ENCODE results near the gene CCDC24. TPM values are rescaled to one million over a fixed set of nuclear protein-coding genes. Genes with fewer than 3 reads are reported as not detected.
A peak's percentile ranks its signal among the peaks of the same experiment; 100 is the strongest.

CCDC24 gene
- total RNA-seq, 2 experiments from 2014 or later, result 0.71 to 1.3 TPM

GRCh38 chr1:43978264-43978550 lies 13.2 kb upstream of the CCDC24 start:
- Mint-ChIP-seq H3K27me3 (no peaks in the 10 kb centered on the region), H3K4me3 (peak overlapping the region; percentile 74), H3K4me1 (peaks cover 53% of the 10 kb centered on the region), H3K36me3 (ENCODE audit: low read depth) (peaks cover 35% of the 10 kb centered on the region), H3K27ac (no peak overlapping the region), H3K9me3 (no peaks in the 10 kb centered on the region)
- CTCF ChIA-PET, result interaction anchor here (1.5 kb wide), 1 partner anchor 44 kb away, joined by 4 read pairs; no protein-coding TSS in a partner anchor
- no peak for DNase-seq
- POLR2A ChIA-PET, result no interaction called here

DNA sequence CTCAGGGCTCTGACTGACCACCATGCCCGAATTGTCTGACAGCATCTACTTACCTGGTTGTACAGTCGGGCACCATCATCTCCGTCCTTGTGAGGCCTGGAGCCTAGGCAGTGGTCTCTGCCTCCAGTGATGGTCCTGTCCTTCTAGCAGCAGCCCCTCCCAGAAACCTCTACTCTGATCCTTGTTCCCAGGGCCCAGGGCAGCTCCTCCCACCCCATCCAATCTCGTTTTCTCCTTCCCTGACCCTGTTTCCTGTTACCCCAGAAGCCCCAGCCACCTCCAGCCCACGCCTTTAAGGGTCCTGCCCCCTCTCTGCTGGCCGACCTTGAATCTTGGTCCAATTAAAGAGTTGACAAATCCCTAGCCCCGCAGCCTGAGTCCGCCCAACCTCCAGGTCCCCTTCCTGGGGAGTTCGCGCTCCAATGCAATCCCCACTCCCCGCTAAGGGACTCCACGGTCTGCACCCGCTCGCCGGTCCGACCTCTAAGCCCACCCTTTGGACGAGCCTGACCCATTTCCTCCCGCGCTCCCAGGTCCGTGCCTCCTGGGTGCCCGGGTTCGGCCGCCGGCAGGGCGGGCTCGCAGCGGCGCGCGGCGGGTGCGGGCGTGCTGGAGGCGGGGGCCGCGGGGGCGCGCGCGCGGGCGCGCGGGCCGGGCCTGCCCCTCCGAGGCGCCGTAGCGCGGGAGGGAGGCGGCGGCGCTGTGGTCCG lies 12.7 kb upstream of the CCDC24 start, which contains the start of gene B4GALT2:
B4GALT2 (plus strand) TSS at position 660 of the 710 bp plus-strand sequence. CDS start 1,951 bp downstream, outside the sequence.
- no peaks in the 10 kb centered on the region for H3K9me3 Mint-ChIP-seq
- DNase-seq, result peak; percentile 32
- H3K4me1 Mint-ChIP-seq, result peaks cover 48% of the 10 kb centered on the region
- H3K27ac Mint-ChIP-seq, result peak within 1 kb of the TSS; percentile 72
- H3K27me3 Mint-ChIP-seq, result no peaks in the 10 kb centered on the region
- peak within 1 kb of the TSS; percentile 80 for H3K4me3 Mint-ChIP-seq
- CTCF ChIA-PET, result interaction anchor here (0.5 to 1.5 kb wide), 2 partner anchors 16 to 44 kb away, joined by 3 to 4 read pairs; no protein-coding TSS in a partner anchor
- POLR2A ChIA-PET, result no interaction called here
- H3K36me3 Mint-ChIP-seq (ENCODE audit: low read depth), result peaks cover 30% of the 10 kb centered on the region

DNA sequence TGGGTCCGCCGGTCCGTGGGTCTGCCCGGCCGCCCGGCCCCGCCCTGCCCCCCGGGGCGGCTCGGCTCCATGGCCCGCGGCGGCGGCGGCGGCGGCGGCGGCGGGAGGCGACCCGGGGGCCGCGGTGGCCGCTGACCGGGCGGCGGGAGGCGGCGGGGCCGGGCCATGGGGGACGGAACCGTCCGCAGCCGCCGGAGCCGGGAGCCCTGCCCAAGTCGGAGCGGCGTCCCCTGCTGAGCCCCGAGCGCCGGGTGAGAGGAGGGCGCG lies 12.2 kb upstream of the CCDC24 start:
- no peak for DNase-seq
- no peaks in the 10 kb centered on the region for H3K27me3 Mint-ChIP-seq
- H3K4me1 Mint-ChIP-seq, result peaks cover 43% of the 10 kb centered on the region
- H3K9me3 Mint-ChIP-seq, result no peaks in the 10 kb centered on the region
- ChIA-PET CTCF (interaction anchor here (1.1 kb wide), 1 partner anchor 30 kb away, joined by 3 read pairs; no protein-coding TSS in a partner anchor), POLR2A (no interaction called here)
- no peak overlapping the region for H3K4me3 Mint-ChIP-seq
- H3K36me3 Mint-ChIP-seq (ENCODE audit: low read depth), result peaks cover 28% of the 10 kb centered on the region
- no peak overlapping the region for H3K27ac Mint-ChIP-seq

- Mint-ChIP-seq H3K36me3 (ENCODE audit: low read depth) (peaks cover 27% of the 10 kb centered on the region), H3K27me3 (no peaks in the 10 kb centered on the region), H3K9me3 (no peaks in the 10 kb centered on the region), H3K27ac (peak overlapping the region; percentile 72), H3K4me3 (peak overlapping the region; percentile 80), H3K4me1 (peaks cover 41% of the 10 kb centered on the region)
- ChIA-PET POLR2A (no interaction called here), CTCF (interaction anchor here (1.1 kb wide), 2 partner anchors 31 to 33 kb away, joined by 3 read pairs; partner anchors contain the start of gene IPO13)
- peak; percentile 25 for DNase-seq
Observed at GRCh38 chr1:43979528-43980254, 11.7 kb upstream of the CCDC24 start.

GRCh38 chr1:43980255-43981134 lies 10.9 kb upstream of the CCDC24 start:
- peak overlapping the region; percentile 63 for H3K27ac Mint-ChIP-seq
- H3K27me3 Mint-ChIP-seq, result no peaks in the 10 kb centered on the region
- ChIA-PET CTCF (interaction anchor here (1.1 kb wide), 2 partner anchors 32 to 33 kb away, joined by 3 read pairs; partner anchors contain the start of gene IPO13), POLR2A (no interaction called here)
- peaks cover 41% of the 10 kb centered on the region for H3K4me1 Mint-ChIP-seq
- DNase-seq, result no peak
- H3K9me3 Mint-ChIP-seq, result no peaks in the 10 kb centered on the region
- H3K36me3 Mint-ChIP-seq (ENCODE audit: low read depth), result peaks cover 27% of the 10 kb centered on the region
- H3K4me3 Mint-ChIP-seq, result peak overlapping the region; percentile 80

DNA sequence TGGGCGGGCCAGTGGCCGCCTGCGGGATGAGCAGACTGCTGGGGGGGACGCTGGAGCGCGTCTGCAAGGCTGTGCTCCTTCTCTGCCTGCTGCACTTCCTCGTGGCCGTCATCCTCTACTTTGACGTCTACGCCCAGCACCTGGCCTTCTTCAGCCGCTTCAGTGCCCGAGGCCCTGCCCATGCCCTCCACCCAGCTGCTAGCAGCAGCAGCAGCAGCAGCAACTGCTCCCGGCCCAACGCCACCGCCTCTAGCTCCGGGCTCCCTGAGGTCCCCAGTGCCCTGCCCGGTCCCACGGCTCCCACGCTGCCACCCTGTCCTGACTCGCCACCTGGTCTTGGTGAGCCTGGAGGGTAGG lies 10.3 kb upstream of the CCDC24 start:
- no peak overlapping the region for H3K27ac Mint-ChIP-seq
- DNase-seq, result no peak
- CTCF ChIA-PET, result no interaction called here
- H3K36me3 Mint-ChIP-seq (ENCODE audit: low read depth), result peaks cover 24% of the 10 kb centered on the region
- no peak overlapping the region for H3K4me3 Mint-ChIP-seq
- H3K4me1 Mint-ChIP-seq, result peaks cover 36% of the 10 kb centered on the region
- POLR2A ChIA-PET, result no interaction called here
- H3K27me3 Mint-ChIP-seq, result no peaks in the 10 kb centered on the region
- no peaks in the 10 kb centered on the region for H3K9me3 Mint-ChIP-seq

- DNase-seq, result no peak
- Mint-ChIP-seq H3K4me1 (peaks cover 31% of the 10 kb centered on the region), H3K4me3 (no peak overlapping the region), H3K27me3 (no peaks in the 10 kb centered on the region), H3K27ac (no peak overlapping the region), H3K9me3 (no peaks in the 10 kb centered on the region), H3K36me3 (ENCODE audit: low read depth) (peaks cover 20% of the 10 kb centered on the region)
- ChIA-PET CTCF (no interaction called here), POLR2A (no interaction called here)
Observed at GRCh38 chr1:43981636-43982035, 9.8 kb upstream of the CCDC24 start.

DNA sequence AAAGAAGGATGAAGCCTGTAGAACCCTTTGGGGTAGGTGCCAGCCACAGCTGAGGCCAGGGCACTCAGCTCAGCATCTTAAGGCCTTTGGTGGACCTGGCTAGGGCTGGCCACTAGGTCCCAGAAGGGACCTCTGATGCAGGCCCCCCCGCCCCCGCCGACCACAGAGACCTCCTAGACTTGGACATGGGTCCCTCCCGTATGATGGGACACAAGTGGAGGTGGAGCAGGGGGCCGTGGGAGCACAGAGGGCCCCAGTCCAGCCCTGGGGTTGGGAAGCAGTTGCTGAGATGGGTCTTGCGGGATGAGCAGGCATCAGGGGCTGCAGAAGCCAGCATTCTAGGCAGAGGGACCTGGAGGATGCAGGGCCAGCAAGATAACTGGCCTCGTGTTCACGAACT lies 9.2 kb upstream of the CCDC24 start:
- DNase-seq, result no peak
- H3K9me3 Mint-ChIP-seq, result no peaks in the 10 kb centered on the region
- H3K4me3 Mint-ChIP-seq, result no peak overlapping the region
- POLR2A ChIA-PET, result no interaction called here
- peaks cover 25% of the 10 kb centered on the region for H3K4me1 Mint-ChIP-seq
- CTCF ChIA-PET, result no interaction called here
- H3K27ac Mint-ChIP-seq, result no peak overlapping the region
- peaks cover 14% of the 10 kb centered on the region for H3K36me3 Mint-ChIP-seq (ENCODE audit: low read depth)
- no peaks in the 10 kb centered on the region for H3K27me3 Mint-ChIP-seq

DNA sequence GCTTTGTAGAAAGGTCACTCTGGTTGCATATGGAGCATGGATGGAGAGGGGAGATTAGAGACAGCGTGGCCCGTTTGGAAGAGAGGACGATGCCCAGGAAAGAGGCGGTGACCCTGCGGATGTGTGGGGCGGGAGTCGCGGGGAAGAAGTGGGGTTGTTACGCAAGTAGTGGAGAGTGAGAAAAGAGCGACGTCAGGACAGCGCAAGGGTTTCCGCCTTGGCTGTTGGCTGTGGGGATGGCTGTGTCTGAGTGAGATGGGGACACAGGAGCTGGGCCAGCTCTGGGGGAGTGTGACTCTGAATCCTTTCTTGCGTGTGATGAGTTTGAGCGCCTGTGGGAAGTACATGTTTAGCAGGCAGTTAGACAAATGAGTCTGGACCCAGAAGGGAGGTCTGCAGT lies 8.6 kb upstream of the CCDC24 start:
- H3K36me3 Mint-ChIP-seq (ENCODE audit: low read depth), result peaks cover 8% of the 10 kb centered on the region
- H3K27ac Mint-ChIP-seq, result no peak overlapping the region
- no peak for DNase-seq
- H3K9me3 Mint-ChIP-seq, result no peaks in the 10 kb centered on the region
- H3K4me1 Mint-ChIP-seq, result peaks cover 20% of the 10 kb centered on the region
- ChIA-PET POLR2A (no interaction called here), CTCF (no interaction called here)
- H3K4me3 Mint-ChIP-seq, result no peak overlapping the region
- no peaks in the 10 kb centered on the region for H3K27me3 Mint-ChIP-seq

DNA sequence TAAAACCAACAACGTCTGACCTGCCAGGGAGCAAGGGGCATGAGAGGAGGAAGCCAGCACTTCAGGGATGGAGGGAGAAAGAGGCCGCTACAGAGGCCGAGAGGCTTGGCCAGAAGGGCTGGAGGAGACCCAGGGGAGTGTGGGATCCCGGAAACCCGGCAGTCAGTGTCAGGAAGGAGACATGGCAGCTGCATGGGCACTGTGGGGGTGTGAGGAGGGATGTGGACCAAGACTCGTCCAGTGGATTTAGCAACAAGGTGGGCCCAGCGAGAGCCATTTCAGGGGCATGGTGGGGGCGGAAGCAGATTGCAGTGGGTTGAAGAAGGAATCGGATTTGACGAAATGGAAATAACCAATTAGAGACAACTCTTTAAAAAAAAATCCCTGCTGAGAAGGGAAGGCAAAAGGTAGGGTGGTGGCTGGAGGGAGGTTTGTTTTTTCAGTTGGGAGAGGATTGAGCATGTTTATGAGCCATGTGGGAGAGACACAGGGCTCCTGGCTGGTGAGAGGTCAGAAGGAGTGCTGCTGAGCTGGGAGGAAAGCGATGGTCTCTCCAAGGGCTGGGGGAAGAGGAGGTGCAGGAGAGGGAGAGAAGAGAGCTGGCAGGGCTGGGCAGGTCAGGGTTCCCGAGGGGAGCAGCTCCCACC lies 8.0 kb upstream of the CCDC24 start:
- Mint-ChIP-seq H3K27ac (no peak overlapping the region), H3K4me3 (no peak overlapping the region), H3K36me3 (ENCODE audit: low read depth) (peaks cover 4% of the 10 kb centered on the region), H3K9me3 (no peaks in the 10 kb centered on the region), H3K27me3 (no peaks in the 10 kb centered on the region), H3K4me1 (peaks cover 15% of the 10 kb centered on the region)
- CTCF ChIA-PET, result no interaction called here
- DNase-seq, result no peak
- POLR2A ChIA-PET, result no interaction called here

DNA sequence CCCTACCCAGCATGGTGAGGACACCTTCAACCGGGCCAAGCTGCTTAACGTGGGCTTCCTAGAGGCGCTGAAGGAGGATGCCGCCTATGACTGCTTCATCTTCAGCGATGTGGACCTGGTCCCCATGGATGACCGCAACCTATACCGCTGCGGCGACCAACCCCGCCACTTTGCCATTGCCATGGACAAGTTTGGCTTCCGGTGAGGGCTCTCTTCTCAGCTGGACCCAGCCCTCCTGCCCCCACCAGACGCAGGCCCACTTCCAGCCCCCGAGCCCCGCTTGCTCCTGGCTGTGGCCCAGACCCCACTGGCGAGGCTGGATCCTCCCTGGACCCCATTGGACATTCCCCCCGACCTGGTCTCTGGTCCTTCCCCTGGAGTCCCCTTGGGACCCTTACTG lies 6.5 kb upstream of the CCDC24 start:
- Mint-ChIP-seq H3K36me3 (ENCODE audit: low read depth) (peaks cover 3% of the 10 kb centered on the region), H3K9me3 (no peaks in the 10 kb centered on the region), H3K27me3 (no peaks in the 10 kb centered on the region), H3K4me3 (no peak overlapping the region), H3K27ac (no peak overlapping the region), H3K4me1 (peaks cover 8% of the 10 kb centered on the region)
- ChIA-PET POLR2A (no interaction called here), CTCF (no interaction called here)
- no peak for DNase-seq

GRCh38 chr1:43985984-43986595 lies 5.3 kb upstream of the CCDC24 start:
- H3K9me3 Mint-ChIP-seq, result no peaks in the 10 kb centered on the region
- no peak overlapping the region for H3K27ac Mint-ChIP-seq
- POLR2A ChIA-PET, result no interaction called here
- no peaks in the 10 kb centered on the region for H3K36me3 Mint-ChIP-seq (ENCODE audit: low read depth)
- no peak overlapping the region for H3K4me3 Mint-ChIP-seq
- DNase-seq, result no peak
- CTCF ChIA-PET, result interaction anchor here (0.5 kb wide), 1 partner anchor 432 kb away, joined by 3 read pairs; no protein-coding TSS in a partner anchor
- H3K27me3 Mint-ChIP-seq, result no peaks in the 10 kb centered on the region
- H3K4me1 Mint-ChIP-seq, result peaks cover 3% of the 10 kb centered on the region
